ENCODE measurements around the gene CATSPER3.
"Not testable (repeated sequence)": the region's sequence is repeated elsewhere in the genome, so short reads cannot be mapped to it uniquely, and the experiment has no call there.

CATSPER3 gene

GRCh38 chr5:134975843-134976242 lies 8.1 kb downstream of the CATSPER3 start:
- DNase-seq: no peak

- no peak for DNase-seq
Observed at GRCh38 chr5:134976841-134977240, 9.1 kb downstream of the CATSPER3 start.

GRCh38 chr5:134979416-134979815 lies 11.7 kb downstream of the CATSPER3 start:
- no peak for DNase-seq

GRCh38 chr5:134982230-134982629 lies 14.5 kb downstream of the CATSPER3 start:
- no peak for DNase-seq

GRCh38 chr5:134989266-134989830 lies 21.6 kb downstream of the CATSPER3 start:
- no peak for DNase-seq

DNA sequence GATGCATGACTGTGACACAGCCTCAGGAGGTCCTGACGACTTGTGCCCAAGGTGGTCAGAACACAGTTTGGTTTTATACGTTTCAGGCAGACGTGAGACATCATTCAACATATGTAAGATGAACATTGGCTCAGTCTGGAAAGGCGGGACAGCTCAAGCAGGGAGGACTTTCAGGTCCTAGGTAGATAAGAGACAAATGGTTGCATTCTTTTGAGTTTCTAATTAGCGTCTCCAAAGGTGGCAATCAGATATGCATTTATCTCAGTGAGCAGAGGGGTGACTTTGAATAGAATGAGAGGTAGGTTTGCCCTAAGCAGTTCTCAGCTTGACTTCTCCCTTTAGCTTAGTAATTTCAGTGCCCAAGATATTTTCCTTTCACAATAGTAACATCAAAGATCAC lies 22.5 kb downstream of the CATSPER3 start:
- not testable (repeated sequence) for DNase-seq

- DNase-seq: no peak
Observed at GRCh38 chr5:134992148-134992547, 24.4 kb downstream of the CATSPER3 start.

DNA sequence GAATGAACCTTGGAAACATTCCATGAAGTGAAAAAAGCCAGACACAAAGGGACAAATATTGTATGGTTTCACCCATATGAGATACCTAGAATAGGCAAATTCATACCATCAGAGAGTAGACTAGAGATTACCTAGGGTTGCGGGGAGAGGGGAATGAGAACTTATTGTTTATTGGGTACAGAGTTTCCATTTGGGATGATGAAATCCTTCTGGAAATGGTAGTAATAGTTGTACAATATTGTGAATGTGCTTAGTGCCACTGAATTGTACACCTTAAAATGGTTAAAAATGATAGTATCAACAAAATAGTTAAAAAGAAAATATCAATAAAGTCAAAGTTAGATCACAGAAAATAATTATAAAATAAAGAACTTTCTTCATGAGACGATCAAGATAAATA lies 25.5 kb downstream of the CATSPER3 start:
- DNase-seq: no peak

GRCh38 chr5:134994560-134995156 lies 27.0 kb downstream of the CATSPER3 start:
- DNase-seq: no peak

- no peak for DNase-seq
Observed at GRCh38 chr5:134995850-134996402, 28.2 kb downstream of the CATSPER3 start.

- no peak for DNase-seq
Observed at GRCh38 chr5:134997015-134997414, 29.3 kb downstream of the CATSPER3 start.

GRCh38 chr5:134998068-134998467 lies 30.4 kb downstream of the CATSPER3 start:
- not testable (repeated sequence) for DNase-seq

GRCh38 chr5:135004376-135004775 lies 36.7 kb downstream of the CATSPER3 start:
- DNase-seq: no peak

GRCh38 chr5:135005076-135005475 lies 37.4 kb downstream of the CATSPER3 start:
- no peak for DNase-seq

DNA sequence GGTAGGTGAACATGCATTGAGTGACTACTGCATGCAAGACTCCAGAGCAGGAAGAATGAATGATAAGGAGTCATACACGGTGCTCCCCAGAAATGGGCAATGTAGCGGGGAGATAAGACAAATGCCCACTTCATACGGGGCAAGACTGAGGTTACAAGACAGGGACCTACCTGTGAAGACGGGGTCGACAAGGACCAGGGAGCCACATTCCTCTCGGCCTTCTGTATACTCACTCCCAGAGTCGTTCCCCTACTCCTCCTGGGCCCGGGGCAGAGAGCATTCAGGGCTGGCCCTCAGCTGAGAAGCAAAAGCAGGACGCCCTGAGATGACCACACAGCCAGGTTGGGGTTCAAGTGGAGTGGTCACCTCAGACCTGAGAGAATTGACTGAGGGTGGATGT lies 39.6 kb downstream of the CATSPER3 start:
- no peak for DNase-seq

- no peak for DNase-seq
Observed at GRCh38 chr5:135007749-135008363, 40.1 kb downstream of the CATSPER3 start.

DNA sequence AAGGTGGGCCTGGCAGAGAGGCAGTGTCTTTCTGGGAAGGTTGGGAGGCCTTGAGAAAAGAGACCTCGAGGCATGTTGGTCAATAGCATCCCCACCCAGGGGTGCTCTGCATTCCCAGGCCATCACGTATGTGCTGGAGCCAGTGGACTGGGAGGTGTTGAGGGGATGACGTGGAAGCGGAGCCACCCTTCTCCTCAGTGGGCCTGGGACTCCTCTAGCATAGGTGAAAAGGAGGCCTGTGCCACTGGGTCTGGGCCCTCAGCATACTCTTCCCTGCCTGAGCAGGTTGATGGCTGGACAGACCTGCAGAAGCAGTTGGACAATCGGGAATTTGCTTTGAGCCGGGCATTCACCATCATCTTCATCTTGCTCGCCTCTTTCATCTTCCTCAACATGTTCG lies 40.8 kb downstream of the CATSPER3 start:
- DNase-seq: no peak

GRCh38 chr5:135008981-135009735 lies 41.5 kb downstream of the CATSPER3 start:
- no peak for DNase-seq

DNA sequence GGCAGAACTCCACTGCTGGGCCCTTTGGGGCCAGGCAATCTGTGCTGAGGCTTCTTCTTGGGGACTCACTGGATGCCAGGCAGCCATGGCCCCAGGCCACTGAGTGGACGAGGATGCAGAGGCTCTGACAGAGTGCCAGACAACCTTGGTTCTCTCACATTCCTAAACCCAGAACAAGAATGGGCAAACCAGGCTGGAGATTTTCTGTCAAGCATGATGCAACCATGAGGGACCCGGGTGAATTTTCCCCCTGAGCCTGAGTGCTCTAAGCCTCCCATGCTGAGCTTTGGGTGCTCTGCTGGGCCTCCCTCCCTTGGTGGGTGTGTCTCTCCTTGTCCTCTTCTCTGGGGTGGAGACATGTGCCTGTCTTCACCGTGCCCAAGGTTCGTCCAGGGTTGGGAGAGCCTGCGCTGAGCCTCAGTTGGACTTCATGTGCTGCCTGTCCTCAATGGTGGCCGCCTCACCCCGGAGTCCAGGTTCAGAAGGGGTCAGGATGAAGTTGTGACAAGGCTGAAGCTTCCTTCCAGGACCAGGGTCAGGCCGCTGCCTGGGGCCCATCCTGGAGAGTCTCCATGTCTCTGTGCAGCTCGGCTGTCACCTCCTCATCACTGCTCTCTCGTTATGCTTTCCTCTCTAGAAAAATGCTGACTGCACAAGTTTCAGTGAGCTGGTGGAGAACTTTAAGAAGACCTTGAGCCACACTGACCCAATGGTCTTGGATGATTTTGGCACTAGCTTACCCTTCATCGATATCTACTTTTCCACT lies 42.2 kb downstream of the CATSPER3 start:
- no peak for DNase-seq

- no peak for DNase-seq
Observed at GRCh38 chr5:135010502-135011354, 43.0 kb downstream of the CATSPER3 start.

DNA sequence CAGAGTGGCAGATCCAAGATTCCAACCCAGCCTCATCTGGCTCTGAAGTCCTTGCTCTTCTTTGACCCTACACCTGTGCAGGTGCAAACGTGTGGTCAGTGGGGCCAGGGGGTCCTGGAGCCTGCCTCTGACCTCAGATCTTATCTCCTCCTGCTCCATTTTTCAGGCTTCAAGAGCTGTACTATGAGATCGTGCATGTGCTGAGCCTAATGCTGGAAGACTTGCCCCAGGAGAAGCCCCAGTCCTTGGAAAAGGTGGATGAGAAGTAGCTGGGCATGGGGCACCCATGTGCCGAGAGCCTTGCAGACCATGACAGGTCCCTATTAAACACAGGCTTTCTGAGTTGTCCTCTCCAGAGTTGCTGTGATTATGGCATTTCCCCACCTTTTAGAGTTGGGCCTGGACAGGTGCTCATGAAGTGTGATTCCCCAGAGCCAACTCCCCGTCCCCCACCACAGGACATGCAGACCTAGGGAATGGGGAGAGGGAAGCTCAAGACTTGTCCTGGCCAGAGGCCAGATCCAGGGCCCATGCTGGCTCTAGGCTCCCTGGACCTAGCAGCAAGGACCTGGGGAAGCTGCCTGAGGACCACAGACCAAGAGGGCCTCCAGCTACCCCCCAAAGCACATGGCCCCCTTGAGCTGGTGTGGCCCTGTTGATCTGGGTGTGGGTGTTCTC lies 43.8 kb downstream of the CATSPER3 start:
- DNase-seq: no peak

Measured in amniotic stem cell (primary cell).